ENCODE results near the gene ZNF343.

Gene ZNF343

GRCh38 chr20:2521369-2522305 is 12.9 kb upstream of the ZNF343 start:
- Histone ChIP-seq H3K4me3 (ENCODE audit: insufficient read depth, low read depth, low read length) (no peak overlapping the region), H3K27me3 (ENCODE audit: control insufficient read depth, insufficient read depth, low read length, poor library complexity, severe bottlenecking) (peaks cover 53% of the 10 kb centered on the region), H3K36me3 (ENCODE audit: control insufficient read depth, insufficient read depth, low read length) (no peaks in the 10 kb centered on the region), H3K9me3 (ENCODE audit: control insufficient read depth, low read length) (no peaks in the 10 kb centered on the region), H3K27ac (ENCODE audit: insufficient read depth, low read depth, low read length, poor library complexity, severe bottlenecking) (no peak overlapping the region), H3K4me1 (ENCODE audit: control insufficient read depth, insufficient read depth, low read length) (no peaks in the 10 kb centered on the region)
- WGBS, 2 experiments = 20 to 26% methylated on average over 10 of the region's 10 CpGs

GRCh38 chr20:2520617-2521016 is 11.9 kb upstream of the ZNF343 start:
- no peaks in the 10 kb centered on the region for H3K4me1 ChIP-seq (ENCODE audit: control insufficient read depth, insufficient read depth, low read length)
- H3K4me3 ChIP-seq (ENCODE audit: insufficient read depth, low read depth, low read length) = no peak overlapping the region
- H3K9me3 ChIP-seq (ENCODE audit: control insufficient read depth, low read length) = no peaks in the 10 kb centered on the region
- peaks cover 51% of the 10 kb centered on the region for H3K27me3 ChIP-seq (ENCODE audit: control insufficient read depth, insufficient read depth, low read length, poor library complexity, severe bottlenecking)
- no peak overlapping the region for H3K27ac ChIP-seq (ENCODE audit: insufficient read depth, low read depth, low read length, poor library complexity, severe bottlenecking)
- 90 to 92% methylated on average over 3 of the region's 3 CpGs for WGBS, 2 experiments
- no peaks in the 10 kb centered on the region for H3K36me3 ChIP-seq (ENCODE audit: control insufficient read depth, insufficient read depth, low read length)

- 84 to 89% methylated on average over 3 to 4 of the region's 4 CpGs for WGBS, 2 experiments
- Histone ChIP-seq H3K27ac (ENCODE audit: insufficient read depth, low read depth, low read length, poor library complexity, severe bottlenecking) (no peak overlapping the region), H3K4me1 (ENCODE audit: control insufficient read depth, insufficient read depth, low read length) (no peaks in the 10 kb centered on the region), H3K36me3 (ENCODE audit: control insufficient read depth, insufficient read depth, low read length) (no peaks in the 10 kb centered on the region), H3K4me3 (ENCODE audit: insufficient read depth, low read depth, low read length) (no peak overlapping the region), H3K9me3 (ENCODE audit: control insufficient read depth, low read length) (no peaks in the 10 kb centered on the region), H3K27me3 (ENCODE audit: control insufficient read depth, insufficient read depth, low read length, poor library complexity, severe bottlenecking) (peaks cover 54% of the 10 kb centered on the region)
Observed at GRCh38 chr20:2519115-2519809, 10.5 kb upstream of the ZNF343 start.

- H3K27ac ChIP-seq (ENCODE audit: insufficient read depth, low read depth, low read length, poor library complexity, severe bottlenecking) = no peak overlapping the region
- H3K4me3 ChIP-seq (ENCODE audit: insufficient read depth, low read depth, low read length) = no peak overlapping the region
- WGBS, 2 experiments = 76 to 77% methylated on average over 4 of the region's 4 CpGs
- no peaks in the 10 kb centered on the region for H3K36me3 ChIP-seq (ENCODE audit: control insufficient read depth, insufficient read depth, low read length)
- no peaks in the 10 kb centered on the region for H3K4me1 ChIP-seq (ENCODE audit: control insufficient read depth, insufficient read depth, low read length)
- H3K9me3 ChIP-seq (ENCODE audit: control insufficient read depth, low read length) = no peaks in the 10 kb centered on the region
- H3K27me3 ChIP-seq (ENCODE audit: control insufficient read depth, insufficient read depth, low read length, poor library complexity, severe bottlenecking) = peaks cover 54% of the 10 kb centered on the region
Observed at GRCh38 chr20:2518558-2518957, 9.8 kb upstream of the ZNF343 start.

- H3K36me3 ChIP-seq (ENCODE audit: control insufficient read depth, insufficient read depth, low read length) = no peaks in the 10 kb centered on the region
- WGBS, 2 experiments = 88 to 90% methylated on average over 10 of the region's 10 CpGs
- no peak overlapping the region for H3K4me3 ChIP-seq (ENCODE audit: insufficient read depth, low read depth, low read length)
- H3K4me1 ChIP-seq (ENCODE audit: control insufficient read depth, insufficient read depth, low read length) = no peaks in the 10 kb centered on the region
- peaks cover 54% of the 10 kb centered on the region for H3K27me3 ChIP-seq (ENCODE audit: control insufficient read depth, insufficient read depth, low read length, poor library complexity, severe bottlenecking)
- no peak overlapping the region for H3K27ac ChIP-seq (ENCODE audit: insufficient read depth, low read depth, low read length, poor library complexity, severe bottlenecking)
- no peaks in the 10 kb centered on the region for H3K9me3 ChIP-seq (ENCODE audit: control insufficient read depth, low read length)
Observed at GRCh38 chr20:2518096-2518495, 9.4 kb upstream of the ZNF343 start.

GRCh38 chr20:2516399-2516798 is 7.7 kb upstream of the ZNF343 start:
- H3K9me3 ChIP-seq (ENCODE audit: control insufficient read depth, low read length) = no peaks in the 10 kb centered on the region
- no peak overlapping the region for H3K4me3 ChIP-seq (ENCODE audit: insufficient read depth, low read depth, low read length)
- no peak overlapping the region for H3K27ac ChIP-seq (ENCODE audit: insufficient read depth, low read depth, low read length, poor library complexity, severe bottlenecking)
- WGBS, 2 experiments = 73 to 75% methylated on average over 2 of the region's 2 CpGs
- no peaks in the 10 kb centered on the region for H3K4me1 ChIP-seq (ENCODE audit: control insufficient read depth, insufficient read depth, low read length)
- peaks cover 55% of the 10 kb centered on the region for H3K27me3 ChIP-seq (ENCODE audit: control insufficient read depth, insufficient read depth, low read length, poor library complexity, severe bottlenecking)
- H3K36me3 ChIP-seq (ENCODE audit: control insufficient read depth, insufficient read depth, low read length) = no peaks in the 10 kb centered on the region

GRCh38 chr20:2515203-2515602 is 6.5 kb upstream of the ZNF343 start:
- no peak overlapping the region for H3K4me3 ChIP-seq (ENCODE audit: insufficient read depth, low read depth, low read length)
- no peaks in the 10 kb centered on the region for H3K36me3 ChIP-seq (ENCODE audit: control insufficient read depth, insufficient read depth, low read length)
- no peaks in the 10 kb centered on the region for H3K9me3 ChIP-seq (ENCODE audit: control insufficient read depth, low read length)
- no peak overlapping the region for H3K27ac ChIP-seq (ENCODE audit: insufficient read depth, low read depth, low read length, poor library complexity, severe bottlenecking)
- WGBS, 2 experiments = no CpG with 5 or more reads among the region's 1 CpG
- no peaks in the 10 kb centered on the region for H3K4me1 ChIP-seq (ENCODE audit: control insufficient read depth, insufficient read depth, low read length)
- peaks cover 59% of the 10 kb centered on the region for H3K27me3 ChIP-seq (ENCODE audit: control insufficient read depth, insufficient read depth, low read length, poor library complexity, severe bottlenecking)

- no peaks in the 10 kb centered on the region for H3K36me3 ChIP-seq (ENCODE audit: control insufficient read depth, insufficient read depth, low read length)
- no peaks in the 10 kb centered on the region for H3K9me3 ChIP-seq (ENCODE audit: control insufficient read depth, low read length)
- peaks cover 54% of the 10 kb centered on the region for H3K27me3 ChIP-seq (ENCODE audit: control insufficient read depth, insufficient read depth, low read length, poor library complexity, severe bottlenecking)
- no peak overlapping the region for H3K27ac ChIP-seq (ENCODE audit: insufficient read depth, low read depth, low read length, poor library complexity, severe bottlenecking)
- H3K4me3 ChIP-seq (ENCODE audit: insufficient read depth, low read depth, low read length) = peak overlapping the region; percentile 55
- WGBS, 2 experiments = 16 to 19% methylated on average over 3 of the region's 3 CpGs
- H3K4me1 ChIP-seq (ENCODE audit: control insufficient read depth, insufficient read depth, low read length) = peaks cover 6% of the 10 kb centered on the region
Observed at GRCh38 chr20:2509794-2510193, 1.1 kb upstream of the ZNF343 start.

- WGBS, 2 experiments = 12 to 13% methylated on average over 9 of the region's 9 CpGs
- Histone ChIP-seq H3K36me3 (ENCODE audit: control insufficient read depth, insufficient read depth, low read length) (no peaks in the 10 kb centered on the region), H3K4me1 (ENCODE audit: control insufficient read depth, insufficient read depth, low read length) (peaks cover 6% of the 10 kb centered on the region), H3K27me3 (ENCODE audit: control insufficient read depth, insufficient read depth, low read length, poor library complexity, severe bottlenecking) (peaks cover 50% of the 10 kb centered on the region), H3K4me3 (ENCODE audit: insufficient read depth, low read depth, low read length) (peak overlapping the region; percentile 55), H3K9me3 (ENCODE audit: control insufficient read depth, low read length) (no peaks in the 10 kb centered on the region), H3K27ac (ENCODE audit: insufficient read depth, low read depth, low read length, poor library complexity, severe bottlenecking) (no peak overlapping the region)
Observed at GRCh38 chr20:2509468-2509781, 710 bp upstream of the ZNF343 start.

GRCh38 chr20:2507875-2508630 is 662 bp downstream of the ZNF343 start:
- H3K36me3 ChIP-seq (ENCODE audit: control insufficient read depth, insufficient read depth, low read length) = no peaks in the 10 kb centered on the region
- WGBS, 2 experiments = 39 to 43% methylated on average over 22 of the region's 22 CpGs
- peaks cover 37% of the 10 kb centered on the region for H3K27me3 ChIP-seq (ENCODE audit: control insufficient read depth, insufficient read depth, low read length, poor library complexity, severe bottlenecking)
- peak overlapping the region; percentile 55 for H3K4me3 ChIP-seq (ENCODE audit: insufficient read depth, low read depth, low read length)
- peaks cover 6% of the 10 kb centered on the region for H3K4me1 ChIP-seq (ENCODE audit: control insufficient read depth, insufficient read depth, low read length)
- no peaks in the 10 kb centered on the region for H3K9me3 ChIP-seq (ENCODE audit: control insufficient read depth, low read length)
- no peak overlapping the region for H3K27ac ChIP-seq (ENCODE audit: insufficient read depth, low read depth, low read length, poor library complexity, severe bottlenecking)
